H9 (cell line): ENCODE results near the gene TEX44. TPM values are rescaled to one million over a fixed set of nuclear protein-coding genes. Genes with fewer than 3 reads are reported as not detected.
A peak's percentile ranks its signal among the peaks of the same experiment; 100 is the strongest.

ENCODE experiments used
- DNase-seq: peaks from one replicate; pipeline ENCODE4 v3.0.0-alpha.2; 2017
- H2AFZ ChIP-seq: one replicate; pipeline ENCODE4 v1.6.1; 2013; ENCODE audit warnings: mild to moderate bottlenecking, low read length, control low read depth, moderate library complexity
- H2AK5ac ChIP-seq: 2 replicates; pipeline ENCODE4 v1.6.1; 2013; ENCODE audit warnings: low read length, control low read depth, mixed read lengths; ENCODE audit not compliant: insufficient read length
- H2BK120ac ChIP-seq: one replicate; pipeline ENCODE4 v1.6.1; 2013; ENCODE audit warnings: low read depth, mild to moderate bottlenecking, low read length, control low read depth, inconsistent platforms; ENCODE audit not compliant: poor library complexity, severe bottlenecking
- H2BK12ac ChIP-seq: 2 replicates; pipeline ENCODE4 v1.6.1; 2013; ENCODE audit warnings: low read length, control low read depth, mixed read lengths, low read depth; ENCODE audit not compliant: insufficient read length
- H2BK15ac ChIP-seq: 2 replicates; pipeline ENCODE4 v1.6.1; 2013; ENCODE audit warnings: low read depth, low read length, control low read depth
- H2BK20ac ChIP-seq: one replicate; pipeline ENCODE4 v1.6.1; 2013; ENCODE audit warnings: low read depth, mild to moderate bottlenecking, low read length, control low read depth, inconsistent platforms; ENCODE audit not compliant: poor library complexity, severe bottlenecking
- H2BK5ac ChIP-seq: 2 replicates; pipeline ENCODE4 v1.6.1; 2013; ENCODE audit warnings: low read length, control low read depth, mixed read lengths; ENCODE audit not compliant: insufficient read length
- H3K14ac ChIP-seq: 2 replicates; pipeline ENCODE4 v1.6.1; 2013; ENCODE audit warnings: low read length, control low read depth; ENCODE audit not compliant: insufficient read depth
- H3K18ac ChIP-seq: 2 replicates; pipeline ENCODE4 v1.6.1; 2013; ENCODE audit warnings: low read depth, mild to moderate bottlenecking, mixed read lengths, low read length, control low read depth; ENCODE audit not compliant: insufficient read length
- H3K23ac ChIP-seq: 2 replicates; pipeline ENCODE4 v1.6.1; 2013; ENCODE audit warnings: low read length, control low read depth, mixed read lengths, low read depth; ENCODE audit not compliant: insufficient read length
- H3K23me2 ChIP-seq: 2 replicates; pipeline ENCODE4 v1.6.1; 2013; ENCODE audit warnings: low read depth, mild to moderate bottlenecking, mixed read lengths, low read length, control low read depth; ENCODE audit not compliant: insufficient read length, poor library complexity, severe bottlenecking
- H3K27ac ChIP-seq: 2 replicates; pipeline ENCODE4 v1.5.1; 2013; ENCODE audit warnings: low read length, control low read depth, mixed read lengths, low read depth; ENCODE audit not compliant: insufficient read length
- H3K27me3 ChIP-seq: 2 replicates; pipeline ENCODE4 v1.6.1; 2013; ENCODE audit warnings: low read length, control low read depth, inconsistent platforms; ENCODE audit not compliant: insufficient read depth
- H3K4ac ChIP-seq: 2 replicates; pipeline ENCODE4 v1.6.1; 2013; ENCODE audit warnings: low read depth, mild to moderate bottlenecking, control low read depth, inconsistent platforms, low read length, moderate library complexity
- H3K4me1 ChIP-seq: 2 replicates; pipeline ENCODE4 v1.6.1; 2013; ENCODE audit warnings: low read length, control low read depth, inconsistent platforms; ENCODE audit not compliant: insufficient read depth
- H3K4me2 ChIP-seq: 2 replicates; pipeline ENCODE4 v1.6.1; 2013; ENCODE audit warnings: low read length, control low read depth, mixed read lengths; ENCODE audit not compliant: insufficient read length, insufficient read depth
- H3K56ac ChIP-seq: 2 replicates; pipeline ENCODE4 v1.6.1; 2013; ENCODE audit warnings: low read depth, mild to moderate bottlenecking, mixed read lengths, low read length, control low read depth; ENCODE audit not compliant: insufficient read length
- H3K79me1 ChIP-seq: 2 replicates; pipeline ENCODE4 v1.6.1; 2013; ENCODE audit warnings: low read depth, mild to moderate bottlenecking, moderate library complexity, low read length, control low read depth, inconsistent platforms; ENCODE audit not compliant: insufficient read depth, poor library complexity, severe bottlenecking
- H3K79me2 ChIP-seq: 2 replicates; pipeline ENCODE4 v1.6.1; 2013; ENCODE audit warnings: low read length, control low read depth, inconsistent platforms; ENCODE audit not compliant: insufficient read depth
- H3K9ac ChIP-seq: 2 replicates; pipeline ENCODE4 v1.6.1; 2013; ENCODE audit warnings: low read length, control low read depth, mixed read lengths; ENCODE audit not compliant: insufficient read length; ENCODE audit errors: extremely low read depth
- H3K9me3 ChIP-seq: one replicate; pipeline ENCODE4 v1.6.1; 2013; ENCODE audit warnings: low read depth, low read length, inconsistent platforms; ENCODE audit not compliant: control insufficient read depth
- H3T11ph ChIP-seq: one replicate; pipeline ENCODE4 v1.6.1; 2013; ENCODE audit warnings: mild to moderate bottlenecking, low read length, control low read depth, inconsistent platforms
- H4K20me1 ChIP-seq: one replicate; pipeline ENCODE4 v1.6.1; 2013; ENCODE audit not compliant: control insufficient read depth, insufficient read length, insufficient read depth
- H4K5ac ChIP-seq: 2 replicates; pipeline ENCODE4 v1.6.1; 2013; ENCODE audit warnings: low read depth, mild to moderate bottlenecking, mixed read lengths, low read length, control low read depth; ENCODE audit not compliant: insufficient read length
- H4K8ac ChIP-seq: replicated peaks from 2 replicates; pipeline ENCODE4 v1.6.1; 2013; ENCODE audit warnings: low read length, control low read depth, mixed read lengths, low read depth; ENCODE audit not compliant: insufficient read length
- H4K91ac ChIP-seq: 2 replicates; pipeline ENCODE4 v1.6.1; 2013; ENCODE audit warnings: low read depth, mild to moderate bottlenecking, moderate library complexity, mixed read lengths, low read length, control low read depth; ENCODE audit not compliant: insufficient read length
- H3K27ac Mint-ChIP-seq, 3 experiments: 2 replicates in 2 of 3; 3 replicates in 1 of 3; pipeline ENCODE4 v1.8.0; 2020 to 2021; ENCODE audit warnings: mixed read lengths in 3 of 3, mild to moderate bottlenecking in 1 of 3, moderate library complexity in 1 of 3
- H3K27me3 Mint-ChIP-seq: 2 replicates; pipeline ENCODE4 v1.8.0; 2021; ENCODE audit warnings: low read depth, mild to moderate bottlenecking, moderate library complexity, mixed read lengths
- H3K36me3 Mint-ChIP-seq, 3 experiments: 2 replicates in 2 of 3; 3 replicates in 1 of 3; pipeline ENCODE4 v1.8.0; 2020 to 2021; ENCODE audit warnings: low read depth in 3 of 3, mixed read lengths in 3 of 3; ENCODE audit not compliant: insufficient read depth in 1 of 3
- H3K4me1 Mint-ChIP-seq, 2 experiments: 2 replicates each; pipeline ENCODE4 v1.8.0; 2020; ENCODE audit warnings: mixed read lengths in 2 of 2
- H3K4me3 Mint-ChIP-seq, 2 experiments: 2 replicates in 1 of 2; 3 replicates in 1 of 2; pipeline ENCODE4 v1.8.0; 2020 to 2021; ENCODE audit warnings: mild to moderate bottlenecking in 2 of 2, mixed read lengths in 2 of 2, moderate library complexity in 1 of 2
- H3K9me3 Mint-ChIP-seq, 2 experiments: 2 replicates in 1 of 2; 3 replicates in 1 of 2; pipeline ENCODE4 v1.8.0; 2020; ENCODE audit warnings: mild to moderate bottlenecking in 2 of 2, mixed read lengths in 2 of 2, moderate library complexity in 1 of 2
- WGBS: extraction: QIAGEN DNeasy Blood & Tissue Kit; methylation state at CpG from one replicate; pipeline ENCODE4 v1.1.7; 2013; ENCODE audit warnings: missing lambda C conversion rate, low lambda C conversion rate, mixed read lengths; ENCODE audit not compliant: insufficient read length; ENCODE audit errors: extremely low coverage; 5-methylcytosine and 5-hydroxymethylcytosine counted together
- total RNA-seq: library from RNA; stranded (reverse); gene quantifications from 2 replicates; pipeline ENCODE4 v1.2.1, GENCODE V29; 2021
- TF ChIP-seq, protein P1 (sequence below): fragments of 200-600 bp; sonication (generic); conservative IDR thresholded peaks from 3 replicates; pipeline ENCODE4 v1.8.0; 2021; ENCODE audit warnings: antibody characterized with exemption, mild to moderate bottlenecking

Gene TEX44
- total RNA-seq, 1 experiment from 2014 or later, result not detected

DNA sequence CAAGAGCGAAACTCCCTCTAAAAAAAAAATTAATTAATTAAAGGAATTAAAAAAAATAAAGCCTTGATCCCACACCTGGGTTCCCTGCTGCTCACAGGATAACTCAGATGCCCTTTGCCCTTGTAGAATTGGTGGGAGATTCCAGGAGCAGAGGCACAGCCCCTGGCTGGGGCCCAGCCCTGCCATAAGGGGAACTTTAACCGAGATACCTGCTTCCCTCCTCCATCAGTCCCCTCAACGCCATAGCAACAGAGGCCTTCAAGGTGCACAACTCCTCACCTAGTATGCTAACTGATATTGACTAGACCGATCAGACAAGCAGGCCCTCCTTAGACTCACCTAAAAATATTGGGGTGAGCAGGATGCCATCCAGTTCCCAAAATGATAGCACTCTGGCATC lies 23.6 kb downstream of the TEX44 start:
- Histone ChIP-seq H3K79me1 (no peaks in the 10 kb centered on the region), H3K14ac (no peak overlapping the region), H3K4me2 (no peak overlapping the region), H2BK15ac (no peak overlapping the region), H4K91ac (no peak overlapping the region), H4K8ac (no peak overlapping the region), H3K79me2 (no peaks in the 10 kb centered on the region), H2BK12ac (no peak overlapping the region), H3K18ac (no peak overlapping the region), H3K9me3 (no peaks in the 10 kb centered on the region), H3K23ac (no peak overlapping the region), H3K27me3 (no peaks in the 10 kb centered on the region), H2AK5ac (no peak overlapping the region), H3K56ac (no peak overlapping the region), H2AFZ (no peak overlapping the region), H3T11ph (no peak overlapping the region), H3K4ac (no peak overlapping the region), H2BK20ac (no peak overlapping the region), H3K4me1 (0 out of 2 replicates have a peak, but pooled peaks cover 2% of the 10 kb centered on the region), H4K20me1 (no peaks in the 10 kb centered on the region), H3K9ac (no peak overlapping the region), H2BK120ac (no peak overlapping the region), H2BK5ac (no peak overlapping the region), H3K23me2 (peaks cover 13% of the 10 kb centered on the region), H3K27ac (no peak overlapping the region), H4K5ac (no peak overlapping the region)
- Mint-ChIP-seq H3K4me1 (peaks cover 52 to 59% of the 10 kb centered on the region in 2 experiments), H3K4me3 (peak overlapping the region in 1 of 2 experiments; percentile 51; a peak in 1 of 5 replicates), H3K27ac (no peak overlapping the region), H3K27me3 (no peaks in the 10 kb centered on the region; the same call in 1 of the 2 replicates), H3K36me3 (no peaks in the 10 kb centered on the region), H3K9me3 (no peaks in the 10 kb centered on the region)
- TF ChIP-seq, protein P1, sequence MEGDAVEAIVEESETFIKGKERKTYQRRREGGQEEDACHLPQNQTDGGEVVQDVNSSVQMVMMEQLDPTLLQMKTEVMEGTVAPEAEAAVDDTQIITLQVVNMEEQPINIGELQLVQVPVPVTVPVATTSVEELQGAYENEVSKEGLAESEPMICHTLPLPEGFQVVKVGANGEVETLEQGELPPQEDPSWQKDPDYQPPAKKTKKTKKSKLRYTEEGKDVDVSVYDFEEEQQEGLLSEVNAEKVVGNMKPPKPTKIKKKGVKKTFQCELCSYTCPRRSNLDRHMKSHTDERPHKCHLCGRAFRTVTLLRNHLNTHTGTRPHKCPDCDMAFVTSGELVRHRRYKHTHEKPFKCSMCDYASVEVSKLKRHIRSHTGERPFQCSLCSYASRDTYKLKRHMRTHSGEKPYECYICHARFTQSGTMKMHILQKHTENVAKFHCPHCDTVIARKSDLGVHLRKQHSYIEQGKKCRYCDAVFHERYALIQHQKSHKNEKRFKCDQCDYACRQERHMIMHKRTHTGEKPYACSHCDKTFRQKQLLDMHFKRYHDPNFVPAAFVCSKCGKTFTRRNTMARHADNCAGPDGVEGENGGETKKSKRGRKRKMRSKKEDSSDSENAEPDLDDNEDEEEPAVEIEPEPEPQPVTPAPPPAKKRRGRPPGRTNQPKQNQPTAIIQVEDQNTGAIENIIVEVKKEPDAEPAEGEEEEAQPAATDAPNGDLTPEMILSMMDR, result no peak
- DNase-seq, result no peak
- no CpG with 5 or more reads among the region's 4 CpGs for WGBS
